Hepatocyte (in vitro differentiated cells): Measurements from ENCODE around the gene POTEC.
"Not testable (repeated sequence)": the region's sequence is repeated elsewhere in the genome, so short reads cannot be mapped to it uniquely, and the experiment has no call there.

Source experiments
- CTCF ChIP-seq: fragments of 200-600 bp; sonication (generic); IDR thresholded peaks from 2 replicates; pipeline ENCODE4 v1.5.1; 2016; ENCODE audit warnings: antibody characterized with exemption, mild to moderate bottlenecking; ENCODE audit not compliant: poor library complexity
- EZH2 ChIP-seq: fragments of 200-600 bp; sonication (generic); IDR thresholded peaks from 2 replicates; pipeline ENCODE4 v1.6.1; 2016; ENCODE audit warnings: antibody characterized with exemption, mild to moderate bottlenecking, borderline replicate concordance
- EZH2phosphoT487 ChIP-seq: fragments of 200-600 bp; sonication (generic); IDR thresholded peaks from one replicate; pipeline ENCODE4 v1.6.1; 2018; ENCODE audit warnings: antibody characterized with exemption, mild to moderate bottlenecking, low read depth, moderate library complexity; ENCODE audit not compliant: unreplicated experiment, severe bottlenecking

DNA sequence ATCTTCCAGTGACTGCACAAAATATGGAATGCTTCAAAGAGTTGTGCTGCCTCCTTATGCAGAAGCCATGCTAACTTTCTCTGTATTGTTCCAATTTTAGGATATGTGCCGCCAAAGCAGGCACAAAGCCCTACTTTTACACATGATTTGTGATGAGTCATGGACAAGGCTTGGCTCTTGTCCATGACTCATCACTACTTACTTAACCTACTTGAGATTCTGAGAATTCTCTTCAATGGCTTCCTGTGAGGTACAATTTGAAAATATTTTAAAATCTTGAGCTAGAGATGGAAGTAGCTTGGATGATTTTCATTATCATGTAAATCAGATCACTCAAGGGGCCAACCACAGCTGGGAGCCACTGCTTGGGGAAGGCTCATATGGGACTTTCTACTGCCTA, 11.7 kb downstream of the POTEC start:
- not testable (repeated sequence) for TF ChIP-seq EZH2phosphoT487, CTCF, EZH2
